K562 (cell line): ENCODE data around the gene ITIH3. TPM values are rescaled to one million over a fixed set of nuclear protein-coding genes. Genes with fewer than 3 reads are reported as not detected.

Source experiments
- EP400 ChIP-seq: fragments of 450-650 bp; IDR thresholded peaks from 2 replicates; pipeline ENCODE4 v1.6.1; 2017; ENCODE audit warnings: antibody characterized with exemption, mild to moderate bottlenecking, moderate library complexity
- SMAD4 ChIP-seq: fragments of 250-450 bp; sonication (Bioruptor Pico); conservative IDR thresholded peaks from 2 replicates; pipeline ENCODE4 v1.8.0; 2021; ENCODE audit warnings: inconsistent platforms, mild to moderate bottlenecking, moderate library complexity
- ZNF232 ChIP-seq: sonication (generic); formaldehyde crosslinking; IDR thresholded peaks from 2 replicates; pipeline ENCODE4 v1.8.0; 2022; ENCODE audit warnings: mild to moderate bottlenecking, missing genetic modification reagents
- ZNF263 ChIP-seq: sonication (generic); formaldehyde crosslinking; IDR thresholded peaks from 2 replicates; pipeline ENCODE4 v1.8.0; 2022; ENCODE audit warnings: mild to moderate bottlenecking, missing genetic modification reagents, borderline replicate concordance
- polyA plus RNA-seq, 8 experiments: library from polyadenylated mRNA; depleted of rRNA in 4 of 8; stranded (reverse) in 5 of 8; unstranded in 3 of 8; fragments of >200 nt; fragmentation: Nextera tagmentation in 2 of 8; fragmentation: Illumina TruSeq in 1 of 8; extraction: Ambion mirVana in 2 of 8; extraction: Trizol in 1 of 8; gene quantifications; 2 replicates each; pipeline versions ENCODE4 v1.2.1 to v1.2.3, GENCODE V29; 2011 to 2014; ENCODE audit warnings: inconsistent platforms in 1 of 8, missing spikeins in 1 of 8
- total RNA-seq, 7 experiments: library from RNA; depleted of rRNA in 6 of 7; stranded (reverse); fragments of >200 nt in 6 of 7; fragmentation: Illumina TruSeq in 2 of 7; extraction: Trizol in 2 of 7; gene quantifications; 2 replicates each; pipeline versions ENCODE4 v1.2.1 to v1.2.3, GENCODE V29; 2011 to 2021; ENCODE audit warnings: low replicate concordance in 1 of 7
- TF ChIP-seq, protein P1 (sequence below): sonication (generic); formaldehyde crosslinking; IDR thresholded peaks from 2 replicates; pipeline ENCODE4 v1.4.0; 2020; ENCODE audit warnings: mild to moderate bottlenecking, missing genetic modification reagents
- TF ChIP-seq, protein P2 (sequence below): sonication (generic); formaldehyde crosslinking; IDR thresholded peaks from 2 replicates; pipeline ENCODE4 v1.8.1; 2022; ENCODE audit warnings: missing genetic modification reagents
- TF ChIP-seq, protein P3 (sequence below): sonication (generic); formaldehyde crosslinking; IDR thresholded peaks from 2 replicates; pipeline ENCODE4 v1.8.1; 2023; ENCODE audit warnings: mild to moderate bottlenecking, missing genetic modification reagents

Gene ITIH3
- total and polyA plus RNA-seq, 9 of the 15 experiments (the other 6 are each of a cell fraction or from before 2014, with no cell fraction given): 0.07 to 0.35 TPM; not detected in 7

DNA sequence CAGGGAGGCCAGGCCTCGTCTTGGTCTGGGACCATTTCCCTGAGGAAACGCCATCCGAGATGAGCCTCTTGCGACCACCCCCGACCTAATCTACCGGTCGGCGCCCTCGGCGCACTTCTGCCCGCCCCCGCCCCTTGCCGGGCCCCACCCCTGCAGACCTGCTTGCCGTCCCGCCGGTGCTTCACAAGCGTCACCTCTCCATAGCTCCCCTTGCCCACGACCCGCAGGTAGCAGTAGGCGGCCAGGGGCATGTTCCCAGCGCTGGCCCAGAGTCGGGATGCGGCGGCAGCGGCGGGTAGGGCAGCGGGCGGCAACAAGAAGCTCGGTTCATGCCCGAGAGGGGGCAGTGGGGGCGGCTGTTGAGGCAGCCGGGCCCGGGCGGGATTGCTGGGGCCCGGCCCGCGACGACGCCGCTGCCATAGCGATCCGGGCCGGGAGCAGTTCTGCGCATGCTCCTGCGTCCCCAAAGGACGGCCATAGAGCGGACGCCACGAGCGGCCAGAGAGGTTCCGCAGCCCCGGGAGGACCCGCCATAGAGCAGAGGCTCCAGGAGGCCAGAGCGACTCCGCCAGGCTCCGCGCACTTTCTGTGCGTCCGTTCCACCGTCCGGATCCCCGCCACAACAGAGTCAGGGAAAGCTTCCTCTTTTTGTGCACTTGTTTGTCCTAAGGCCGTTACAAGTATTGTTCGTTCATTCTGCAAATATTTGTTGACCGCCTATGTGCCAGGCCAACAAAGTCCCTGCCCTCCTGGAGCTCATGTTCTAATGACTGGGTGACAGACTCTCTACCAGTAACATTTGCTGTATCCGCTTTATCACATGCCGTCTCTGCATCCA, 23.9 kb upstream of the ITIH3 start, which contains the start of gene NEK4 (continued):
- TF ChIP-seq, protein P1, sequence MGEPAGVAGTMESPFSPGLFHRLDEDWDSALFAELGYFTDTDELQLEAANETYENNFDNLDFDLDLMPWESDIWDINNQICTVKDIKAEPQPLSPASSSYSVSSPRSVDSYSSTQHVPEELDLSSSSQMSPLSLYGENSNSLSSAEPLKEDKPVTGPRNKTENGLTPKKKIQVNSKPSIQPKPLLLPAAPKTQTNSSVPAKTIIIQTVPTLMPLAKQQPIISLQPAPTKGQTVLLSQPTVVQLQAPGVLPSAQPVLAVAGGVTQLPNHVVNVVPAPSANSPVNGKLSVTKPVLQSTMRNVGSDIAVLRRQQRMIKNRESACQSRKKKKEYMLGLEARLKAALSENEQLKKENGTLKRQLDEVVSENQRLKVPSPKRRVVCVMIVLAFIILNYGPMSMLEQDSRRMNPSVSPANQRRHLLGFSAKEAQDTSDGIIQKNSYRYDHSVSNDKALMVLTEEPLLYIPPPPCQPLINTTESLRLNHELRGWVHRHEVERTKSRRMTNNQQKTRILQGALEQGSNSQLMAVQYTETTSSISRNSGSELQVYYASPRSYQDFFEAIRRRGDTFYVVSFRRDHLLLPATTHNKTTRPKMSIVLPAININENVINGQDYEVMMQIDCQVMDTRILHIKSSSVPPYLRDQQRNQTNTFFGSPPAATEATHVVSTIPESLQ (CRISPR knock-in tag): peak; percentile 87; the same call in 1 of the 2 replicates
- TF ChIP-seq ZNF263: no peak
- TF ChIP-seq SMAD4 (CRISPR knock-in tag): peak; percentile 68
- TF ChIP-seq, protein P2, sequence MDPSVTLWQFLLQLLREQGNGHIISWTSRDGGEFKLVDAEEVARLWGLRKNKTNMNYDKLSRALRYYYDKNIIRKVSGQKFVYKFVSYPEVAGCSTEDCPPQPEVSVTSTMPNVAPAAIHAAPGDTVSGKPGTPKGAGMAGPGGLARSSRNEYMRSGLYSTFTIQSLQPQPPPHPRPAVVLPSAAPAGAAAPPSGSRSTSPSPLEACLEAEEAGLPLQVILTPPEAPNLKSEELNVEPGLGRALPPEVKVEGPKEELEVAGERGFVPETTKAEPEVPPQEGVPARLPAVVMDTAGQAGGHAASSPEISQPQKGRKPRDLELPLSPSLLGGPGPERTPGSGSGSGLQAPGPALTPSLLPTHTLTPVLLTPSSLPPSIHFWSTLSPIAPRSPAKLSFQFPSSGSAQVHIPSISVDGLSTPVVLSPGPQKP (CRISPR knock-in tag): no peak
- TF ChIP-seq EP400: peak; percentile 48
- TF ChIP-seq, protein P3, sequence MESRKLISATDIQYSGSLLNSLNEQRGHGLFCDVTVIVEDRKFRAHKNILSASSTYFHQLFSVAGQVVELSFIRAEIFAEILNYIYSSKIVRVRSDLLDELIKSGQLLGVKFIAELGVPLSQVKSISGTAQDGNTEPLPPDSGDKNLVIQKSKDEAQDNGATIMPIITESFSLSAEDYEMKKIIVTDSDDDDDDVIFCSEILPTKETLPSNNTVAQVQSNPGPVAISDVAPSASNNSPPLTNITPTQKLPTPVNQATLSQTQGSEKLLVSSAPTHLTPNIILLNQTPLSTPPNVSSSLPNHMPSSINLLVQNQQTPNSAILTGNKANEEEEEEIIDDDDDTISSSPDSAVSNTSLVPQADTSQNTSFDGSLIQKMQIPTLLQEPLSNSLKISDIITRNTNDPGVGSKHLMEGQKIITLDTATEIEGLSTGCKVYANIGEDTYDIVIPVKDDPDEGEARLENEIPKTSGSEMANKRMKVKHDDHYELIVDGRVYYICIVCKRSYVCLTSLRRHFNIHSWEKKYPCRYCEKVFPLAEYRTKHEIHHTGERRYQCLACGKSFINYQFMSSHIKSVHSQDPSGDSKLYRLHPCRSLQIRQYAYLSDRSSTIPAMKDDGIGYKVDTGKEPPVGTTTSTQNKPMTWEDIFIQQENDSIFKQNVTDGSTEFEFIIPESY: 0 out of 2 replicates have a peak, but pooled peaks have one; percentile 34
- TF ChIP-seq ZNF232 (CRISPR knock-in tag): no peak
